Tibial artery (tissue), 4 donors: ENCODE results near the gene TIMM17A.

Experiments used
- DNase-seq, 2 donors: peaks; one replicate each; pipeline ENCODE4 v3.0.0-alpha.2; 2019
- H3K27ac ChIP-seq, 2 donors: fragments of 200-600 bp; sonication (generic) in 1 of 2; 1 replicate in 1 of 2; 2 replicates in 1 of 2; pipeline ENCODE4 v1.5.1; 2018 to 2019; ENCODE audit warnings: mild to moderate bottlenecking in 1 of 2
- H3K27me3 ChIP-seq, 2 donors: fragments of 200-600 bp; sonication (generic) in 1 of 2; one replicate each; pipeline versions ENCODE4 v1.5.1 to v1.6.0; 2016 to 2019
- H3K36me3 ChIP-seq, 3 donors: fragments of 200-600 bp; sonication (generic) in 2 of 3; one replicate each; pipeline ENCODE4 v1.5.1; 2016 to 2019; ENCODE audit warnings: mild to moderate bottlenecking in 2 of 3
- H3K4me1 ChIP-seq, 4 donors: fragments of 200-600 bp; sonication (generic) in 2 of 4; 1 replicate in 3 of 4; 2 replicates in 1 of 4; pipeline ENCODE4 v1.5.1; 2016 to 2019
- H3K4me3 ChIP-seq, 2 donors: fragments of 200-600 bp; sonication (generic) in 1 of 2; 1 replicate in 1 of 2; 2 replicates in 1 of 2; pipeline ENCODE4 v1.5.1; 2018 to 2019; ENCODE audit warnings: mild to moderate bottlenecking in 2 of 2
- H3K9me3 ChIP-seq, 3 donors: fragments of 200-600 bp; sonication (generic) in 1 of 3; one replicate each; pipeline ENCODE4 v1.5.1; 2016 to 2019
- intact Hi-C: fragments of 100-400 bp; cut with DNase I; formaldehyde crosslinking; loops from one replicate; pipeline ENCODE4 v1.15.0; 2023; ENCODE audit warnings: low total_unique reads
- TF ChIP-seq, protein P1 (sequence below), 2 experiments: fragments of 200-600 bp in 1 of 2; fragments of 450-650 bp in 1 of 2; IDR thresholded peaks; one replicate each; pipeline ENCODE4 v1.5.1; 2017 to 2019; ENCODE audit warnings: antibody characterized with exemption in 2 of 2, mild to moderate bottlenecking in 1 of 2, moderate library complexity in 1 of 2

TIMM17A gene

DNA sequence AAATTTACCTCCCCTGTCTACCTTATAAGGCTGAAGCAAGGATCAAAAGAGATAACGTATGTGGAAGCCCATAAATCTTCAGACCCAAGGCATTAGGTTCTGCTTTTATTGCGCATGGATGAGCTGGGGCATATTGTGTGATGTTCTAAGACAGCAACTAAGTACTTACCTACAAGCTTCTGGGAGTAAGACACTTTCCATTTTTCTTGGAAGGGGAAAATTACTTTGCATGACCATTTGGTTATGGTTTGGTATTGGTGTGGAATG, 30.1 kb upstream of the TIMM17A start:
- no peaks in the 10 kb centered on the region for H3K27me3 ChIP-seq
- peaks cover 40 to 76% (median 66%) of the 10 kb centered on the region in 3 donors for H3K36me3 ChIP-seq
- H3K4me1 ChIP-seq: peaks cover 8 to 97% (median 55%) of the 10 kb centered on the region in 4 donors
- intact Hi-C loops: no loop called here
- H3K4me3 ChIP-seq: no peak overlapping the region
- DNase-seq: no peak
- TF ChIP-seq, protein P1, sequence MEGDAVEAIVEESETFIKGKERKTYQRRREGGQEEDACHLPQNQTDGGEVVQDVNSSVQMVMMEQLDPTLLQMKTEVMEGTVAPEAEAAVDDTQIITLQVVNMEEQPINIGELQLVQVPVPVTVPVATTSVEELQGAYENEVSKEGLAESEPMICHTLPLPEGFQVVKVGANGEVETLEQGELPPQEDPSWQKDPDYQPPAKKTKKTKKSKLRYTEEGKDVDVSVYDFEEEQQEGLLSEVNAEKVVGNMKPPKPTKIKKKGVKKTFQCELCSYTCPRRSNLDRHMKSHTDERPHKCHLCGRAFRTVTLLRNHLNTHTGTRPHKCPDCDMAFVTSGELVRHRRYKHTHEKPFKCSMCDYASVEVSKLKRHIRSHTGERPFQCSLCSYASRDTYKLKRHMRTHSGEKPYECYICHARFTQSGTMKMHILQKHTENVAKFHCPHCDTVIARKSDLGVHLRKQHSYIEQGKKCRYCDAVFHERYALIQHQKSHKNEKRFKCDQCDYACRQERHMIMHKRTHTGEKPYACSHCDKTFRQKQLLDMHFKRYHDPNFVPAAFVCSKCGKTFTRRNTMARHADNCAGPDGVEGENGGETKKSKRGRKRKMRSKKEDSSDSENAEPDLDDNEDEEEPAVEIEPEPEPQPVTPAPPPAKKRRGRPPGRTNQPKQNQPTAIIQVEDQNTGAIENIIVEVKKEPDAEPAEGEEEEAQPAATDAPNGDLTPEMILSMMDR (IDR thresholded peaks at IDR 0.05): no peak
- H3K27ac ChIP-seq: peak overlapping the region; percentile 62 to 95
- no peaks in the 10 kb centered on the region for H3K9me3 ChIP-seq

DNA sequence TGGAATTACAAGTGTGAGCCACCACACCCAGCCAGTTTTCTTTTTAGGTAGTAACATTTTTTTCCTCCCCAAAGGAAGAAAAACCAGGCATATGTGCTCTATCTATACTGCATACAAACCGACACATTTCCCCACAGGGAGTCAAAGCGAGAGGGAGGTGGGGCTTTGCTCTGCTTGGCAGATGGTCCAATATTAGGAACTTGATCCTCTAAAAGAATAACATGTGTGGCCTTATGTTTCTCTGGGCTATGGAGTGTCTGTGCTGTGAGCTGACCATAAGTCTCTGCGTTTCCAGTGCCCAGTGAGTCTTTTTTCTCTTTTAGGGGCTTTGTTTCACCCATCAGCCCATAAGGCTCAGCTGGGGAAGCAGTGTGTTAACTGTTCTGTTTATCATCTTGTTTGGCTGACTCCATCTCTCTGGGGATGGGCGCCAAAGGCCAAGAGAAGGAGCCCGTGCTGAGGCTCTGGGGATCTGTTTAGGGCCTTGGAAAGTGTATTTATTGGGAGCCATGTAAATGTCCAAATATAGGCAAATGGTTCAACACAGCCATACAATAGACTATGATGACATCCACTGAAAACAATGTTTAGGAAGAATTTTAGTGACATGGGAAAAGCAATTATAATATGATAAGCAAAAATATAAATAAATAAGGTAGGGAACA, 29.2 kb upstream of the TIMM17A start:
- Histone ChIP-seq H3K4me1 (peaks cover 8 to 97% (median 56%) of the 10 kb centered on the region in 4 donors), H3K4me3 (peak overlapping the region in 1 of 2 donors; percentile 16), H3K27me3 (no peaks in the 10 kb centered on the region), H3K27ac (peak overlapping the region; percentile 62 to 95), H3K36me3 (peaks cover 39 to 76% (median 66%) of the 10 kb centered on the region in 3 donors), H3K9me3 (no peaks in the 10 kb centered on the region)
- TF ChIP-seq, protein P1 (IDR thresholded peaks at IDR 0.05): no peak
- intact Hi-C loops: no loop called here
- DNase-seq: no peak

DNA sequence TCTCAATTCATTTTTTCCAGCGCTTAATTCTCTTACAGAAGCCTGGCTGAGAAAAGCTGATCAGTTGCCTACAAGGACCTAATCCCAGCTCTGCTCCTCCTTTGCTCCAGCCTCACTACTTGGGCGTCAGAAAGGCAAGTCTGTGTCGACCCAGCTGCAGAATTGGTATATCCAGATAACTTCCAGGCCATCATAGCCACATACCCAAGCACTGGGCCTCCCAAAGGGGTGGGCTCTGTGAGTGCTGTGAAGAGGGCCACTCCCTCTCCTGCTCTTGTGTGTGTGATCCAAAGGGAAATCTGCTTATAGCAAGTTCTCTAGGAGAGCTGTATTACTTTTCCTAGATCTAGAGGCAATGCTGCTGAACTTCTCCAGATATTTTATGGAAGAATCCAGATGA, 27.0 kb upstream of the TIMM17A start:
- Histone ChIP-seq H3K4me1 (peaks cover 8 to 97% (median 62%) of the 10 kb centered on the region in 4 donors), H3K9me3 (no peaks in the 10 kb centered on the region), H3K27ac (peak overlapping the region; percentile 62 to 95), H3K4me3 (no peak overlapping the region), H3K36me3 (peaks cover 39 to 77% (median 66%) of the 10 kb centered on the region in 3 donors), H3K27me3 (no peaks in the 10 kb centered on the region)
- no peak for DNase-seq
- TF ChIP-seq, protein P1 (IDR thresholded peaks at IDR 0.05): no peak
- intact Hi-C loops: no loop called here

DNA sequence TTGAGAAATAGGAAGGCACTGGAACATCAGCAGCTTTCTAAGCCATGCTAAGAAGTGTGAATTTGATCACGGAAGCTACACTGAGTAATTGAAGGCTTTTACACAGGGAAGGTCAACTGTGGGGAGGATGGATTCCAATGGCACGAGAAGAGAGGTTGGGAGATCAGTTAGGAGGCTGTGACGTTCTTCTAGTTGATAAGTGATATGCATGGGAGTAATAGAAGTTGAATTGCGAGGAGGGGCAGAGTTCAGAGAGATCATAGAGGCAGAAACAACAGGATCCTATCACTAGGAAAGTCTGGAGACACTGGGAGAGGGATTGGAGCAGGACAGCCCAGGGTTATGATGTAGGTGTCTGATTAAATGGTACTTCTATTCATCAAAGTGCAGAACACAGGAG, 25.2 kb upstream of the TIMM17A start:
- no peak for DNase-seq
- Histone ChIP-seq H3K4me1 (peaks cover 8 to 100% (median 67%) of the 10 kb centered on the region in 4 donors), H3K9me3 (no peaks in the 10 kb centered on the region), H3K36me3 (peaks cover 41 to 67% (median 63%) of the 10 kb centered on the region in 3 donors), H3K27me3 (no peaks in the 10 kb centered on the region), H3K27ac (peak overlapping the region; percentile 36 to 95), H3K4me3 (peak overlapping the region in 1 of 2 donors; percentile 27)
- intact Hi-C loops: no loop called here
- TF ChIP-seq, protein P1 (IDR thresholded peaks at IDR 0.05): no peak

DNA sequence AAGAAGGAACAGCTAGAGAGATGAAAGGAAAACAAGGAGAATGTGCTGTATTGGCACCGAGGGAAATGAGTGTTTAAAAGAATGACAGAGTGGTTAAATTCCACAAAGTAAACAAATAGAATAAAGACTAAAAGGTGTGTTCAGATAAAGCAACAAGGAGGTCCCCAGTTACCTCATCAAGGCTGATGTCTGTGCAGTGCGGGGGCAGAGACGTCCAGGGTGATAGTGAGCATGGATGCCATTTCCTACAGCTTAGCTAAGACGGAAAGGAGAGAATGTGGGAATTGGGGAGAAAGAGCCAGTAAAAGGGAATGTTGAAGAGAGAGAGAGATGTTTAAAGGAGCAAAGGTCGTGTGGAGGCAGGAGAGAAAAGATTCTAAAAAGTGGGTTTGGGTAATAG, 24.5 kb upstream of the TIMM17A start:
- intact Hi-C loops: no loop called here

More for the DNA sequence above, 24.5 kb upstream of the TIMM17A start:
- TF ChIP-seq, protein P1 (IDR thresholded peaks at IDR 0.05): no peak
- no peaks in the 10 kb centered on the region for H3K27me3 ChIP-seq
- peaks cover 6 to 100% (median 69%) of the 10 kb centered on the region in 4 donors for H3K4me1 ChIP-seq
- no peak for DNase-seq
- peaks cover 46 to 74% (median 63%) of the 10 kb centered on the region in 3 donors for H3K36me3 ChIP-seq
- H3K27ac ChIP-seq: peak overlapping the region; percentile 36 to 95
- peak overlapping the region in 1 of 2 donors; percentile 27 for H3K4me3 ChIP-seq
- H3K9me3 ChIP-seq: no peaks in the 10 kb centered on the region
